HG02763 (cell line): ENCODE results near the gene BAZ1A.
A peak's percentile ranks its signal among the peaks of the same experiment; 100 is the strongest.

Experiments
- ATAC-seq: cut with Tn5 transposase; IDR thresholded peaks from one replicate; pipeline ENCODE4 v1.9.1; 2021; ENCODE audit warnings: mild to moderate bottlenecking, moderate library complexity; ENCODE audit not compliant: unreplicated experiment

The BAZ1A gene, protein sequence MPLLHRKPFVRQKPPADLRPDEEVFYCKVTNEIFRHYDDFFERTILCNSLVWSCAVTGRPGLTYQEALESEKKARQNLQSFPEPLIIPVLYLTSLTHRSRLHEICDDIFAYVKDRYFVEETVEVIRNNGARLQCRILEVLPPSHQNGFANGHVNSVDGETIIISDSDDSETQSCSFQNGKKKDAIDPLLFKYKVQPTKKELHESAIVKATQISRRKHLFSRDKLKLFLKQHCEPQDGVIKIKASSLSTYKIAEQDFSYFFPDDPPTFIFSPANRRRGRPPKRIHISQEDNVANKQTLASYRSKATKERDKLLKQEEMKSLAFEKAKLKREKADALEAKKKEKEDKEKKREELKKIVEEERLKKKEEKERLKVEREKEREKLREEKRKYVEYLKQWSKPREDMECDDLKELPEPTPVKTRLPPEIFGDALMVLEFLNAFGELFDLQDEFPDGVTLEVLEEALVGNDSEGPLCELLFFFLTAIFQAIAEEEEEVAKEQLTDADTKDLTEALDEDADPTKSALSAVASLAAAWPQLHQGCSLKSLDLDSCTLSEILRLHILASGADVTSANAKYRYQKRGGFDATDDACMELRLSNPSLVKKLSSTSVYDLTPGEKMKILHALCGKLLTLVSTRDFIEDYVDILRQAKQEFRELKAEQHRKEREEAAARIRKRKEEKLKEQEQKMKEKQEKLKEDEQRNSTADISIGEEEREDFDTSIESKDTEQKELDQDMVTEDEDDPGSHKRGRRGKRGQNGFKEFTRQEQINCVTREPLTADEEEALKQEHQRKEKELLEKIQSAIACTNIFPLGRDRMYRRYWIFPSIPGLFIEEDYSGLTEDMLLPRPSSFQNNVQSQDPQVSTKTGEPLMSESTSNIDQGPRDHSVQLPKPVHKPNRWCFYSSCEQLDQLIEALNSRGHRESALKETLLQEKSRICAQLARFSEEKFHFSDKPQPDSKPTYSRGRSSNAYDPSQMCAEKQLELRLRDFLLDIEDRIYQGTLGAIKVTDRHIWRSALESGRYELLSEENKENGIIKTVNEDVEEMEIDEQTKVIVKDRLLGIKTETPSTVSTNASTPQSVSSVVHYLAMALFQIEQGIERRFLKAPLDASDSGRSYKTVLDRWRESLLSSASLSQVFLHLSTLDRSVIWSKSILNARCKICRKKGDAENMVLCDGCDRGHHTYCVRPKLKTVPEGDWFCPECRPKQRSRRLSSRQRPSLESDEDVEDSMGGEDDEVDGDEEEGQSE (N-terminal part only)

DNA sequence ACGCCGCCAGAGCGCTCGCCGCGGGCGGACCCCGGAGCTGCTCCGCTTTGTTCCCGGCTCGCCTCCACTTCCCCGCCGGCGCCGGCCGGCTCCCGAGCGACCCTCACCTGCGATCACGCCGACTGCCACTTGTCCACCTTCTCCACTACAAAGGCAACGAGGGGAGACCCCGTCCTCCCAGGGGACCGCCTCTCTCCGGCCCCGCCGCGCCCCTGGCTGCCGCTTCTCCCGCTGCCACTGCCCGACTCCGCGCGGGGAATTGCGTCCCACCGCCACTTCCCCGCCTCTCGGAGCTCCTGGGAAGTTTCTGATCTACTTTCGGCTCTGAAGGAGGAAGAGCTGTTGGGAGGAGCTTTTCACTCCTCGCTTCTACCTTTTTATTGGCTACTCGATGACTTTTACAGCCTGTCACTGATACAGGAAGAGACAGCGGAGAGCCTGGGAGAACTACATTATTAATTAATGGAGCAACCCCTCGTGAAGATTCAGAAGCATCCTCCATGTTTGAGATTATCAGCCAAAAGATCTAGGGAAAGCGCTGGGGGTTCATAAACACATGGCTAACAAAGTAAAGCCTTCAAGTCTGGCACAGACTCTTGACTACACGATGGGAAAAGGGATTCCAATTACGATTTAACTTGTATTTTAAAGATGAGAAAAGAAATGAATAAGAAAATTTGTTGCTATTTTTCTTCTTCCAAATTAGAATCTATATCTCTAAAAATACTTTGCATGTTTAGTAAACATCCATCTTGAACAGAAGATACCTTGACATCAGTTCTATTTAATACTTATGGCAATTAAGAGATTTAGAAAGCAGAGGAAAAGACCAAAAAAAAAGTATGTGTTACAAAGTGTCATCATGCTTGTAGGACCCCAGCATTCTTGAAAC is at the start of gene BAZ1A:
BAZ1A (minus strand) TSS at position 330 of the 892 bp plus-strand sequence. CDS start 756 bp downstream, outside the sequence.
- ATAC-seq, result peak; percentile 31

DNA sequence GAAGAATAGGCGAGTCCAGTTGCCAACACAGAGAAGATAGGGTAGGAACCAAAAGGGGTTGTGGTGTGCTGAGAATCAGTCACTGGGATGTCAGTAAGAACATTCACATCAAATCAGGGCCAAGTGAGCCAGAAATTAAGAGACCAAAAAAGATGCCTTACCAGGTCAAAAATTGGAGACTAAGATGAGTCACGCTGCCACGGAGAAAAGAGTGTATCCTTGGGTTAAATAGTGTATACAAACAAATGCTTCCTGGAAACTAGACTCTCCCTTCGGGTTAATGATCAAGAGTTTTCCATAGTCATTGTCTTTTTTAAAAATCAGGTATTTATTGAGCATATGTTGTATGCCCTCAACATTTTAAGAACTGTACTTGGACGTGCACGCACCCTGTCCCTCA is 45.2 kb upstream of the BAZ1A start:
- no peak for ATAC-seq

DNA sequence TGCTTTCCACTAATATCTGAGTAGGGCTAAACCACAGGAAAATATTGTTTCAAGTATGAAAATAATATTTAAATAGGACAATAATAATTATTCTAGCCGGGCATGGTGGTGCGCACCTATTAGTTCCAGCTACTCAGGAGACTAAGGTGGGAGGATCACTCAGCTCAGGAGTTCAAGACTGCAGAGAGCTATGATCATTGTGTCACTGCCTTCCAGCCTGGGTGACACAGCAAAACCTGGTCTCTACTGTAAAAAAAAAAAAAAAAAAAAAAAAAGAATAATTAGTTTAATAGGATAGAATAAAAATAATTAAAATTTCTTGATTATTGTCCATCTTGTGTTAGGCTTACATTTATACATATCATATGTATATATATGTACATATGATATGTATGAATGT is 38.5 kb upstream of the BAZ1A start:
- no peak for ATAC-seq

DNA sequence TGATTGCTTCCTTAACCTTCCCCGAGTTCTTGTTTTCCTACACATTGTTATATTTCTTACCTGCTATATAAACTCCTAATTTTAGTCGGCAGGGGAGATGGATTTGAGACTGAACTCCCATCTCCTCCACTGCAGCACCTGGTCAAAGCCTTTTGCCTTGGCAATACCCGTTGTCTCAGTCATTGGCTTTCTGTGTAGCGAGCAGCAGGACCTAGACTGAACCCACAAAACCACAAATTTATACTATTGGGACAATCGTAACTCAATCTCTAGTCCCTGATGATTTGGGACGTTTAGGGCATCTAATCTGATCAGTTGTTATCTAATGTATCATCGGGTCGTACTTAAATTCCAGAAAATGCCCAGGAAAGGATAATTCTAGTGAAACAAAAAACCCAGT is 37.8 kb upstream of the BAZ1A start:
- no peak for ATAC-seq

DNA sequence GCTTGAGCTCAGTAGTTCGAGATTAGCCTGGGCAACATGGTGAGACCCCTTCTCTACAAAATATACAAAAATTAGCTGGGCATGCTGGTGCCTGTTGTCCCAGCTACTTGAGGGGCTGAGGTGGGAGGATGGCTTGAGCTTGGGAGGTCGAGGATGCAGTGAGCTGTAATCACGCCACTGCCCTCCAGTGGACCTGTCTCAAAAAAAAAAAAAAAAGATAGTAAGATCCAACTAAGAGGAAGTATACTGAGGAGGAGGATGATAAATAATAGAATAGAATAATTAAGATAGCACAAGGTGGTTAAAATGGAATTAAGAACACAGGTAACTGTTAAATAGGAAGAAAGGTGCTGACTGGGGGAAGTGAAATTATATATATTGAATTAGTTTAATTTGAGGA is 37.0 kb upstream of the BAZ1A start:
- no peak for ATAC-seq

DNA sequence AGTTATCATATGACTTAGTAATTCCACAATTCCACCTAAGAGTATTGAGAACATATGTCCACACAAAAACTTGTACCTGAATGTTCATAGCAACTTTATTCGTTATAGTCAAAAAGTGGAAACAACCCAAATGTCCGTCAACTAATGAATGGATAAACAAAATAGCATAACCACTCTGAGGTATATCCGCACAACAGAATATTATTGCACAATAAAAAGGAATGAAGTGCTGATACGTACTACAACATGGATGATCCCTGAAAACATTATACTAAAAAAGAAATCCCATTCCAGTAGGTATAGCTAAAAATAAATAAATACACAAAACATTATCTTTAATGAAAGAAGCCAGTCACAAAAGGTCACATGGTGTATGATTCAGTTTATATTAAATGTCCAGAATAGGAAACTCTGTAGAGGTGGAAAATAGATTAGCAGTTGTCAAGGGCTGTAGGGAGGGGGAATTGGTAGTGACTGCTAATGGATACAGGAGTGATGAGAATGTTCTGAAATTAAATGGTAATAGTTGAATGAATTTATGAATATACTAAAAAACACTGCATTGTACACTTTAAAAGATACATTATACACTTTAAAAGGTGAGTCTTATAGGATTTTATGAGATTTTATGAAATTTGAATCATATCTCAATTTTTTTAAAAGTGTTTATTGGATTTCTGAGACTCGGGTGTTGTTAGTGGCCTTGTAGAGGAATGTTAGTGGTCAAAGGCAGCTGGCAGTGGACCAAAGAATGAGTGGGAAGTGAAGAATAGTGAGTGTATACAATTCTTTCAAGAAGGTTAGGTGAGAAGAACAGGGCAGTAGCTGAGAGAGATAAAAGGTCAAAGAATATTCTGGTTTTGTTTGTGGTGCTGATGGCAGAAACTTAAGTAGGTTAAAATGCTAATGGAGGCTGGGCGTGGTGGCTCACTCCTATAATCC is 36.3 kb upstream of the BAZ1A start:
- ATAC-seq, result no peak

DNA sequence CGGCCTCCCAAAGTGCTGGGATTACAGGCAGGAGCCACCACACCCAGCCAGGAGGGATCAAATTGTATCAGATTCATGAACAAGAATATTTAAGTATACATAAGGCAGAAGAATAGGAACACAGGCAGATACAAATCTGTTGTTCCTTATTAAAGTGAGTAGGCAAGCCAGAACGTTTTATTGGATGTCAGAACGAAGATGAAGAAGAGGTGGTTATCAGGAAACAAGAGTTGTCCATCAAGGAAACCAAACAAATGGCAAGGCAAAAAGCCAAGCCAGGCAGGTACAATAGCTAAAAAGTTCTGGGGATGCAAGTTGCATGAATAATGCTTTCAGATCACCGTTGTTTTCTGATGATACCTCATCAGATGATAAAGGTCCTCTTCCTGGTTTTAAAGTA is 31.1 kb upstream of the BAZ1A start:
- no peak for ATAC-seq

DNA sequence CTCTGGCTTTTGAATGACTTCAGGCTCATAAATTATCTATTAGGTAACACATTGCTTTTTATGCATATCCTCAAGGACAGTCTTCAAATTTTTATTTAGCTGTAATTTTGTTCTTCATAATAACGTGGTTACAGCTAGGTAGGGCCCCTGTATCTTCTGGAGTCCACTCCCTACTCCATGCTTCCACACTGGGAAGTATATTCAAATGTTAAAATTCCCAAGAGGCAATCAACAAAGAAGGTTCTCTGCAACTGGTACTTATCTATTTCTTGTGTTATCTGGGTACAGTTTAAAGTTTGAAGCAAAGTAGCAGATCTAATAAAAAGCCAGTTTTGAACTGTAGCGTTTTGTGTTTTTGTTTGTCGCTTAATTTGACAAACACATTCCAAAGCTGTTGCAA is 20.1 kb upstream of the BAZ1A start:
- no peak for ATAC-seq

DNA sequence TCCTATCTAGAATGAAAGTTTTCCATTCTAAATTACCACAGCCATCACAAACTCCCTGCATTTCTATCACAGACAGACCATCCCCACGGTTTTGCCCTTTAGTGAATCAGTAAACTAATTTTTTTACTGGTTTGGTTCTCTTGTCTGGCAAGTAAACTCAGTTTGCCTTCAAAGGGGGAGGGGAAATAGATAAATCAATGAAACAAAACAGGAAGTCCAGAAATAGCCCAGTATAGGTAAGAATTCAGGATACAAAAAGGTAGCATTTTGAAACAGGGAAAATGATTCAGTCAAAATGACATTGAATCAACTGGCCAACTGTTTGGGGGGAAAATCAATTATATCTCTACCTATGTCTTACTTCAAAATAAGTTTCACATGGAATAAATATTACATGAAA is 15.8 kb upstream of the BAZ1A start:
- no peak for ATAC-seq

DNA sequence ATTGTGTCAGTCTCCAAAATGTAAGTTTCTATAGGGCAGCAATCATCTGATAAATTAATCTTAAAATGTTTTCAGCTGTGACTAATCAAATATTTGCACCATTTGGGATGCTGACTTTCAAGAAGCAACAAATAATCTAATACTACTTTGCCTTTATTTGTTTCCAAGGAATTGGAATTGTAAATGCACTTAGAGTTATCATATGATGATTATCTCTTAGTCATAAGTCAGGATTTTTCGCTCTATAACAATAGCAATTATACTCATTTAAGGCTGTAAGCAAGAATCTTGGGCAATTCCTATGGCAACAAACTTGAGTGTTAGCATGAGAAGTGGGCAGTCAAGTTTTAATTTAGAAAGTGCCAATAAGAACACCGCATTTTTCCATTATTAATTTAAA is 13.0 kb upstream of the BAZ1A start:
- ATAC-seq, result no peak

DNA sequence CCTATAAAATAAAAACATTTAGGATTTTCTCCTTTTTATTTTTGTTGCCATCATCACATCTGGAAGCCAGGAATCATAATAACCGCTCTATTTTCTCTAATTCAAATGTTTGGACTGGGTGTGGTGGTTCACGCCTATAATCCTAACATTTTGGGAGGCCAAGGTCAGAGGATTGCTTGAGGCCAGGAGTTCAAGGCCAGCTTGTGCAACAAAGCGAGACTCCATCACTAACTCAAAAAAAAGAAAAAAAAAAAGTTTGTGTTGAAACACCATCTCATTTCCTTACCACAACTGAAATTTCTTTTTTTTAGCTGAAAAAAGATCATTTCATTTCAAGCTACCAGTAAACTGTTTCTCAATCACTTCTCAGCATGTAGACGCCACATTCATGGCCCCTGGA is 8.8 kb upstream of the BAZ1A start:
- no peak for ATAC-seq

DNA sequence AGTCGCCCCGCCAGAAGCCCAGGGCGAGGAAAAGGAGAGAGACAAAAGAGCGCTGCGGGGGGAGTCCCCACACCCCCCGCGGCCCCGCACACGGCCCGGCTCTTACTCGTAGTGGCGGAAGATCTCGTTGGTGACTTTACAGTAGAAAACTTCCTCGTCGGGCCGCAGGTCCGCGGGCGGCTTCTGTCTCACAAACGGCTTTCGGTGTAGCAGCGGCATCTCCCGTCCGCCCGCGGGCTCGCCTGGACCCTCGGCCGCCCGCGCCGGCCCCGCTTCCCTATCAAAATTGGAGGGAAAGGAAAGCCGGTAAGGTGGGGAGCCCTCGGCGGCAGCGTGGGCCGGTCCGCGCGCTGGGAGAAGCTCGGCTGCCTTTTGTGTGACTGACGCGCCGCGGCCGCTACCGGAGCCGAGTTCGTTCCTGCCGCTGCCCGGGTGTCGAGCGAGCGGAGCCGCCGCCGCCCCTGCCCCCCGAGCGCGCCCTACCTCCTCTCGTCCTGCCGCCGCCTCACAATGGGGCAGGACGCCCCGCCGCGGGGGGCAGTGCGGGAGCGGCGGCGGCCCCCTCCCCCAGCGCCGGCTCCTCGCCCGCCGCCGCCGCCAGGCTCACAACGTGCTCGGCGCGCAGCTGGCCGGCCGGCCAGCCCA is 652 bp downstream of the BAZ1A start:
- peak; percentile 24 for ATAC-seq

DNA sequence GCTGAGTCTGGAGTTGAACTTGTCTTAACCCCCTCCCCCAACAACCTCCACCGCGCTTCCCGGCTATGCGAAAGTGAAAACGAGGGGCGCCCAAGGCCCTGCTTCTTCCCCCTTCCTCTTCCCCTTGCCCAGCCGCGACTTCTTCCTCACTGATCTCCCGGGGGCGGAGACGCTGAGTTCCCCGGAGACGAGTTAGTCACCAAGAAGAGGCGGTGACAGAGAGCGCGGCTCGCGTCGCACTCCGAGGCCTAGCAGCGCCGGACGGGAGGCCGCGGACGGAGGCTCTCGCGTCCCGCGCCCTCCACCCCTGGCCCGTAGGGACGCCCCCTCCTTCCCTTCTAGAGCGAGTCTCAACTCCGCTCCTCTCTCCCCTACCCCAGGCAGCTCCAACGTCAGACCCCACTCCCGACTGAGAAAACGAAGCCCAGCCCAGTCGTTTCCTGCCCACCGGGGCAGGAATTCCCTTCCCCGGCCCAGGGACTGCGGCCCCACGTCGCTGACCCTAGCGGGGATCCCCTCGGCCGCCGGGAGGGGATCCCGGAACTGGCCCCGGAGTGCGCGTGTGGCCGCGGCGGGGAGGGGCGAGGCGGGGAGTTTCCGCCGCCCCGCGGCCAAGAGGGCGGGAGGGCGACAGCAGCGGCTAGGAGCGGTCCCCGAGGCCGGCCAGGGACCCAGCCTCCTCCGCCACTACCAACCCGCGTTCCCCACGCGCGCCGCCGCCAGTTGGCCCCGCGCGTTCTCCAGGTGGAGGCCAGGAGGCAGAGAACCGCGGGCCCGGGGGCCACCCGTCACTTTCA is 1.4 kb downstream of the BAZ1A start:
- peak; percentile 51 for ATAC-seq

DNA sequence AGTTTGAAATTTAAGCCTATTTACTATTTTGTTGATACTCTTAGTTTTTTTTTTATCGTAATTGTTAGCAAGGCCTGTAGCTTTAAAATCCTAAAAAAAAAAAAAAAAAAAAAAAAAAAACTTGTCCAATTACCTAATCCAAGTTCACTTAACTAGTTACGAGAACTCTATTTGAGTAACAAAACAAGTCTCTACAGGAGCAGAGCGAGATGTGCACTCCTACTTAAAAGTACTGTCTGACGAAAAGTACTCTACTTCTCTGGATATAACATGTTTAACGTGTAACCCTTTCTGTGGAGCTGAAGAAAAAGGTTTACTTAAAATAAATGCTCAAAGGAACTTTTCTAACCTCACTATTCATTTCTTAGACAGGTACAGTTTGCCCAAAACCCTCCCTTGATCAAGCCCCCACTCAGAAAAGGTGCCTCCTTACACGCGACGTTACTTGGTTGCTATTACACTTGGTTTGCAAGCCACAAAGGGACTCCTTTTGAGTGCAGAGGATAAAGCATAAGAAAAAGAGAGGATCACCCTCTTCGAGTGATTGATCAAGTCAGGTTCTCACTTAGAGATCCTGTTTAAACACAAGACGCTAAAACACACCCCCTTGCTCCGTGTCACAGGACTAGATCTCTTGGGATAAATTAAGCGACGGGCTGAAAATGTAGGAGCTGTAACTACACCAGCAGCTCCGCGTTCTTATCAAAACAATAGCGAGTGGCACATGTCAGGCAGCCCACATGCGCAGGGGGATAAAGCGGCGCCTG is 2.2 kb downstream of the BAZ1A start:
- ATAC-seq, result peak; percentile 4

DNA sequence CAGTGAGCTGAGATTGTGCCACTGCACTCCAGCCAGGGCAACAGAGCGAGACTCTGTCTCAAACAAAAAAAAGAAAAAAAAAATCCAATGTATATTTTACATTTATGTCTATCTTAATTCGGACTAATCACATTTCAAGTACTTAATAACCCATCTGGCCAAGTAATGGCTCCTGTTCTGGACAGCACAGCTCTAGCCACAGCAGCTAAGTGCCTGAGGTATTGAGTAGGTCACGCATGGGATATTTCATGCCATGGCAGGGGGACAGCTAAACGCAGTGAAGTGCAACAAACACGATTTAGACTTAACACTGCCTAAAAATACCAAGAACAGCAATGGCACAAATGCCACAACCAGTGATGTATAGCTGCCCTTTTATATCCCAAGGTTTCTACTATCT is 8.0 kb downstream of the BAZ1A start:
- ATAC-seq, result no peak

DNA sequence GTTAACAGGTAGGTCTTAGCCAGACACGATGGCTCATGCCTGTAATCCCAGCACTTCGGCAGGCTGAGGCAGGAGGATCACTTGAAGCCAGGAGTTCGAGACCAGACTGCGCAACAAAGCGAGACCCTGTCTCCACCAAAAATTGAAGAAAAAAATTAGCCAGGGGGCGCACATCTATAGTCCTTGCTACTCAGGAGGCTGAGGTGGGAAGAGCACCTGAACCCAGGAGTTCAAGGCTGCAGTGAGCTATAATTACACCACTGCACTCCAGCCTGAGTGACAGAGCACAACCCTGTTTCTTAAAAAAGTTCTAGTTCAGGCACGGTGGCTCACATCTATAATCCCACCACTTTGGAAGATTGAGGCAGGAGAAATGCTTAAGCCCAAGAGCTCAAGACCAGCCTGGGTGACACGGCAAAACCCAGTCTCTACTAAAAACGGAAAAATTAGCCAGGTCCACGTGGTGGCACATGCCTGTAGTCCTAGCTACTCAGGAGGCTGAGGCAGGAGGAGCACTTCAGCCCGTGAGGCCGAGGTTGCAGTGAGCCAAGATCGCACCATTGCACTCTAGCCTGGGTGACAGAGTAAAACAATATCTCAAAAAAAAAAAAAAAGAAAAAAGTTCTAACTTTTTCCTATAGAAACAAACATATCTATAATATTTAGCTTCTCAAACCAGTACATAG is 9.1 kb downstream of the BAZ1A start:
- no peak for ATAC-seq

DNA sequence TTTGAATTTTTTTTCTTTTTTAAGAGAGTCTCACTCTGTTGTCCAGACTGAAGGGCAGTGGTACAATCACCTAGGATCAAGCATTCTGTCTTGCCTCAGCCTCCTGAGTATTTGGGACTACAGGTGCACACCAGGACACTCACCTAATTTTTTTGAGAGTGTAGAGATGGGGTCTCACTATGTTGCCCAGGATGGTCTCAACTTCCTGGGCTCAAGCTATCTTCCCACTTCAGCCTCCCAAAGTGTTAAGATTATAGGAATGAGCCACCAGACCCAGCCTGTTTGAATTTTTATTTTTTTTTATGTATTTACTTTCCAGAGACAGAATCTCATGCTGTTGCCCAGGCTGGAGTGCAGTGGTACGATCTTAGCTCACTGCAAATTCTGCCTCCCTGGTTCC is 11.3 kb downstream of the BAZ1A start:
- ATAC-seq, result no peak
